Femur (tissue), 1 donor: Measurements from ENCODE around the gene GRM5.
"Not testable (repeated sequence)": the region's sequence is repeated elsewhere in the genome, so short reads cannot be mapped to it uniquely, and the experiment has no call there.

Source experiments
- DNase-seq: peaks from one replicate; pipeline ENCODE4 v3.0.0-alpha.2; 2017

GRM5 gene

GRCh38 chr11:89065651-89066201 lies at the start of gene GRM5:
TSS of gene GRM5 (minus strand) at chr11:89065982. CDS start at chr11:89047872, 18,110 bp downstream.
- not testable (repeated sequence) for DNase-seq

GRCh38 chr11:89097956-89098355 lies 32.2 kb upstream of the GRM5 start:
- not testable (repeated sequence) for DNase-seq

GRCh38 chr11:89093806-89094205 lies 28.0 kb upstream of the GRM5 start:
- not testable (repeated sequence) for DNase-seq

DNA sequence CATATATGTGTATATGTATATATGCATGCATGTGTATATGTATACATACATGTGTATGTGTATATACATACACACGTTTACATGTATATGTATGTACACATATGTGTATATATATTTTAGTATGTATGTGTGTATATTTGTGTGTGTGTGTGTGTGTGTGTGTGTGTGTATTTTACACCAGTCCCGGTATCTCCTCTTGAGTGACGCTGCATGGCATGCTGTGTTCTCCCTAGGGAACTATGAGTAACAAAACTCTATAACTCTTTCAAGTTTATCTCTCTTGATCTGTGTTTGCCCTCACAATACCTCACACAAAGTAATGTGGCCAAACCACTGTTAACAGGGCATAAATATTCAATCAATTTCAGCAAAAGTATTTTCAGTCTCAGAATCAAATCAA lies 19.2 kb upstream of the GRM5 start:
- not testable (repeated sequence) for DNase-seq

- not testable (repeated sequence) for DNase-seq
These were observed 5.1 kb upstream of the GRM5 start for GRCh38 chr11:89070911-89071310.

GRCh38 chr11:89067264-89067663 lies 1.5 kb upstream of the GRM5 start:
- DNase-seq = no peak

DNA sequence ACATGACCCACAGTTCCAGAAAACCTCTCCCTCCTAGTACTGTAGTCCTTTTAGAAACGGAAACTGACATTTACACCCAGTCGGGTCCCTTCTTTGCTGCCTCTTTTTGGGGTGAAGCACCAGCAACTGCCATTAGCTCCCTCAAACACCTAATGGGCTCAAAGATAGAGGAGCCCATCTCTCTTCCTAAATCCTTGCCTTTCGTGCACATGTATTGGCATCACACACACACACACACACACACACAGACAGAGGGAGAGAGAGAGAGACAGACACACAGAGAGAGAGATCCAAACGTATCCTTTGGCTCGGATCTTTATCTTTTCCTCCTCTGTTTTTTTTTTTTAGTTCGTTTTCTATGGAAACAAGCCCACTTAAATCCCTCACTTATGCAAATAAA lies 716 bp downstream of the GRM5 start:
- no peak for DNase-seq

DNA sequence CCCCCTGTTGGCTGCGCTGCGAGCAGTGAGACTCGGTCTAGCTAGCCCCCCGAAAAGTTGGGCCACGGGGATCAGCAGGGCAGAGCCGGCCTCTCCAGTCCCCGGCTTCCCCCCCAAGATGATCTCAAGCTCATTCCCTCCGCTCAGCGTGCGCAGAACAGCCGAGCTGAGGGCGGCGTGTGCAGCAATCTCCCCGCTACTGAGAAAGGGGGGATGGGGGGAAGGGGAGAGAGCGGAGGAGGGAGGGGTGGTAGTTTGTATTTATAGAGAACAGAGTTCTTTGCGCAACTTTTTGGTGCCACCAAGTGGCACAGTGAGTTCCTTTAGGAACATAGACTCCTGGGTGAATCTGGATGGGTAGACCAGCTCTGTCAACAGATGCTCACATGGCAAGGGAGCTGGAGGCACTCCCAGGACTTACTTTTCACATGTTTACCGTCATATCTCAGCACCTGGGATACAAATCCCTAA lies 2.3 kb downstream of the GRM5 start:
- not testable (repeated sequence) for DNase-seq

- not testable (repeated sequence) for DNase-seq
These were observed 2.9 kb downstream of the GRM5 start for GRCh38 chr11:89062771-89063298.

DNA sequence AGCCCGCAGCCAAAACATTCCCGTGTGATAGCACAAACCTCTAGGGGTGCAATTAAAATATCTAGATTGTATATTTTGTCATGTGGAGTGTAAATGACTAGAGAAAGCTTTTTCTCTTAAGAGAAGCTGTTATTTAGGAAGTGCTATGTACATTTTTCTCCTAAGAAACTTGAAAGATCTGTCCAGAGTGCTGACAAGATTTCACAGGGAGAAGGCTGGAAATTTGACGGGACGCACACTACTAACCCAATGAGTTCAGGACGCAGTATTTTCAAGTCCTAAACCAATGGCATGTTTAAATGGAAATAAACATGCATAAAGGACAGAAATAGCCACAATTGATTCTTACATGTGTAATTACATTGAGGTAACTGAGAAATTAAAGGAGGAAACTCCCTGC lies 3.9 kb downstream of the GRM5 start:
- not testable (repeated sequence) for DNase-seq

GRCh38 chr11:89057406-89057805 lies 8.4 kb downstream of the GRM5 start:
- not testable (repeated sequence) for DNase-seq

- no peak for DNase-seq
These were observed 13.6 kb downstream of the GRM5 start for GRCh38 chr11:89052220-89052619.

DNA sequence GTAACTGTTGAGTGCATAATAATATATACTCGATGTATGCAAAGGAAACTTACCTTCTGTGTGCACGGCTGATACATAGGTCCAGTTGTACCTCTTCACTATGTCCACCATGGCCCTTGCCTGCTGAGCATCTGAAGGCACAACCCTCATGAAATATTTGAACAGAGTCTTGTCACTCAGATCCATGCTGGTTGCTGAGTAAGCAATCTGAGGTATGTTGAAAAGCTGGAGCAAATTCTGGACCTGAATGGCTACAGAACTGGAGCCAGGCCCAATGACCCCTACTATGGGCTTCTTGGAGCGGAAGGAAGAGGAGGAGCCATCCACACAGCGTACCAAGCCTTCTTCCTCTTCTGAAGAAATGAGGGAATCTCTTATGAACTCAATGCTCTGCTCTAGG lies 18.6 kb downstream of the GRM5 start:
- DNase-seq = not testable (repeated sequence)

DNA sequence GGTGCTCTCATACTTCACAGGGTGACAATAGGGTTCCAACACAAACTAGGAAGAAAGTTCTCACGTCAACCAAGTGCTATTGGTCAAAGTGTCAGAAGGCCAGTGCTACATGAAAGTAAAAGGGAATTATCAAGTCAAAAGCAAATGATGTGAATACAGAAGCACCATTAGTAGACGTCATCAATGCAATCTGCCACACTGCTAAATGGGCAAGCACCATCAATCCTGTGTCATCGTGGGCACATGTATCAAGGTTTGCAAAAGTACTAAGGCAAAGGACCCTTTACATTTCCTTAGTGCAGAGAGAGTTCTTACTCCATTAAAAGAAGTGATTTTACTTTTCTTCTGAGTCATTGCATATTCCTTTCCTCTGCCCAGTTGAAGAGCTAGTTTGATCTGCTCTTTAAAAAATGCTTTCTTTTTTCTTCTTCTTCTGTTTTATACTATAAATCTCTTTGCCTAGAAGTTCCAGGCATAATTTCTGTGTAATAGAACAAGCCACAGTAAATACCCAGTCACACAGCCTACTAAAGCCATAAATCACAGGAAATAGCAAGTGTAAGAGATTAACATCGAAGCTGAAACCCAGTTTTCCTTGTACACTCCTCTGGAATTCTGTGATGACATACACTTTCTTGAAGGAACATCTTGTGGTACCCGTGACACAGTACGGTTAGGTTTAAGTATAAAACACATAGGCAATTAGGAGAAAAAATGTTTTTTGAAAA lies 21.8 kb downstream of the GRM5 start:
- not testable (repeated sequence) for DNase-seq

GRCh38 chr11:89029671-89030070 lies 36.1 kb downstream of the GRM5 start:
- not testable (repeated sequence) for DNase-seq

GRCh38 chr11:89021339-89021738 lies 44.4 kb downstream of the GRM5 start:
- DNase-seq = no peak

- DNase-seq = not testable (repeated sequence)
These were observed 45.8 kb downstream of the GRM5 start for GRCh38 chr11:89019827-89020547.

- no peak for DNase-seq
These were observed 49.6 kb downstream of the GRM5 start for GRCh38 chr11:89016214-89016613.

DNA sequence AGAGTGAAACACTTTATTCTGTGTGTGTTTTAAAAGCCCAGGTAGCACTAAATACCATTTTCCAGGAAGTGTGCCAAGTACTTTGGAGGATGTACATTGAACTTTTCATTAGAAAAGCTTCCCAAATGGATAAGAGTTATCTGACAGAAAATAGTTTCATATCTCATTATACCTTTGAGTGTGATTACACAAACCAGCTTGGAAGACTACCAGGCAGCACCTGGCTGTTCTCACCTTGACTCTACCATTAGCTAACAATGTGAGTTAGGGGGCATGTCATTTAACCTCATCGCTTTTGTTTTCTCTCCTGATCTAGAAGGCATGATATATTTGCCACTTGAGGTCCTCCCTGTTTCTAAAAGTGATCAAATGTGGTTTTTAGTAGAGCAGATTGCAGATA lies 50.2 kb downstream of the GRM5 start:
- DNase-seq = no peak

GRCh38 chr11:89000852-89001251 lies 64.9 kb downstream of the GRM5 start:
- not testable (repeated sequence) for DNase-seq

- no peak for DNase-seq
These were observed 86.1 kb downstream of the GRM5 start for GRCh38 chr11:88979641-88980040.

- not testable (repeated sequence) for DNase-seq
These were observed 86.8 kb downstream of the GRM5 start for GRCh38 chr11:88978992-88979391.

GRCh38 chr11:88975441-88975840 lies 90.3 kb downstream of the GRM5 start:
- not testable (repeated sequence) for DNase-seq
